Kidney epithelial cell (primary cell): ENCODE results near the gene CR1L. TPM values are rescaled to one million over a fixed set of nuclear protein-coding genes. Genes with fewer than 3 reads are reported as not detected.
"Not testable (repeated sequence)": the region's sequence is repeated elsewhere in the genome, so short reads cannot be mapped to it uniquely, and the experiment has no call there.

Experiments
- DNase-seq: peaks from one replicate; pipeline ENCODE4 v3.0.0-alpha.2; 2010; ENCODE audit warnings: low read depth
- H3K27me3 ChIP-seq: 2 replicates; pipeline ENCODE4 v1.6.0; 2011; ENCODE audit warnings: low read length; ENCODE audit not compliant: control insufficient read depth, insufficient read depth
- H3K36me3 ChIP-seq: 2 replicates; pipeline ENCODE4 v1.5.1; 2011; ENCODE audit warnings: low read length; ENCODE audit not compliant: control insufficient read depth, insufficient read depth
- H3K4me3 ChIP-seq: 2 replicates; pipeline ENCODE4 v1.5.1; 2011; ENCODE audit warnings: low read depth, mild to moderate bottlenecking, control low read depth, low read length
- CTCF ChIP-seq: IDR thresholded peaks from 2 replicates; pipeline ENCODE4 v1.5.1; 2011; ENCODE audit warnings: mild to moderate bottlenecking, moderate library complexity, low read length, control low read depth, inconsistent platforms; ENCODE audit not compliant: insufficient read depth, poor library complexity, severe bottlenecking
- total RNA-seq: library from RNA; depleted of rRNA; stranded (reverse); fragments of >200 nt; gene quantifications from 2 replicates; pipeline ENCODE4 v1.2.3, GENCODE V29; 2015

CR1L gene
- total RNA-seq, 1 donor from 2014 or later, result not detected

GRCh38 chr1:207748737-207749528, 104.0 kb downstream of the CR1L start:
- Histone ChIP-seq H3K36me3 (no peaks in the 10 kb centered on the region), H3K27me3 (no peaks in the 10 kb centered on the region), H3K4me3 (no peak overlapping the region)
- DNase-seq, result no peak
- TF ChIP-seq CTCF, result no peak

DNA sequence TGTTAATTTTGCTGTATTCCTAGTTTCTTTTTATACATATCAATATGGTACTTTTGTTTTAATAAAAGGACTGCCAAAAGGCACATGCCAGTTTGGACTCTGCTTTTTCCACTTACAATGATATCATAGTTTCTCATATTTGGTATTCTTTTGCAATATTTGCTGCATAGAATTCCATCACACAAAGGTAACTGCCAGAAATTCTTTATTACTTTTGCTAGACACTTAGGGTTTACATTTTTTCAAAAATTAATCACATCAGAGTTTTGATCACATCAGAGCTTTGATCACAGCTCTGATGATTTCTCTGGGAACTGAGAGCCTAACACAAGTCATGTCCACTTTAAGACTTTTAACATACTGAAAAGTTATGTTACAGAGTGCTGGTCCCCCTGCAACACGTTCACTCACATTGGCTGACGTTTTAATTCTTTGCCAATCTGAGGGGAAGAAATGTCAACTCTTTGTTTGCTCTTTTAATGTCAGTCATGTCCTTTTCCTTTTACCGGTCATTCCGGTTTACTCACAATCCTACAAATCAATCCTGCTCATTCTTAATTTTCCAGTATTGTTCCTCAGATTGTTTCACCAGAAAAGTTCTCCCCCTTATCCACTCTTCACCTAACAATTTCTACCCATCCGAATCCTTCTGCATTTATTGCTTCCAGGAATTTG, 105.8 kb downstream of the CR1L start:
- TF ChIP-seq CTCF, result no peak
- Histone ChIP-seq H3K27me3 (no peaks in the 10 kb centered on the region), H3K36me3 (no peaks in the 10 kb centered on the region), H3K4me3 (peak overlapping the region; percentile 91)
- DNase-seq, result no peak

GRCh38 chr1:207751463-207751789, 106.5 kb downstream of the CR1L start:
- H3K36me3 ChIP-seq, H3K27me3 ChIP-seq, DNase-seq: not testable (repeated sequence)
- peak overlapping the region; percentile 91 for H3K4me3 ChIP-seq

GRCh38 chr1:207751790-207752455, 107.0 kb downstream of the CR1L start, which contains the start of gene CD46:
Gene CD46, plus strand, starts transcription at chr1:207752054. Its CDS starts 159 bp downstream, at chr1:207752213.
- peak; percentile 90 for DNase-seq
- Histone ChIP-seq H3K4me3 (peak within 1 kb of the TSS; percentile 91), H3K27me3 (no peaks in the 10 kb centered on the region), H3K36me3 (no peaks in the 10 kb centered on the region)
- no peak for TF ChIP-seq CTCF

DNA sequence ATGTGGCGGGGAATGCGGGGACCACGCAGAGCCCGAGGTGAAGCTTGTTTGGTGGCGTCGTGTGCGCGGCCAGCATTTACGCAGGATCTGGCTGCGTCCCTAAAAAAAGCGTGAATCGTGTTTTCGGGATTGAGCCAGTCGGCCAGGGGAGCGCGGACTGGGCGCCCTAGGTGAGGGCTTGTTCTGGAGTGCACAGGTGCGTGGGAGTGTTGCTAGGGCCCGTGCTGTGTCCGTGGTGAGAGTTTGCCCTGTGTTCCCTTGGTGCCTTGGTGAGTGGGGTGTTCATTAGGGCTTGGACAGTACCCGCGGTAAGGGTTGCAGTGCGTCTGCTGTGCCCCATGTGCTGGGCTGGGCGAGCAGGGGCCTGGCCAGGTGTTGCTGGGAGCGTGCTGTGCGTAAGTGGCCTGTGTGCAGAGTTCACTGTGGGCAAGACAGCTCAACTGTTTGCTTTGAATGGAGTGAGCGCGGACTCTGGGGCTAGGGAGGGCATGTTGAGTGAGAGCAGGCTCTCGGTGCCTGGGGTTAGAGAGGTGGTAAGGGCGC, 107.6 kb downstream of the CR1L start:
- Histone ChIP-seq H3K27me3 (no peaks in the 10 kb centered on the region), H3K4me3 (peak overlapping the region; percentile 91), H3K36me3 (no peaks in the 10 kb centered on the region)
- DNase-seq, result no peak
- no peak for TF ChIP-seq CTCF

DNA sequence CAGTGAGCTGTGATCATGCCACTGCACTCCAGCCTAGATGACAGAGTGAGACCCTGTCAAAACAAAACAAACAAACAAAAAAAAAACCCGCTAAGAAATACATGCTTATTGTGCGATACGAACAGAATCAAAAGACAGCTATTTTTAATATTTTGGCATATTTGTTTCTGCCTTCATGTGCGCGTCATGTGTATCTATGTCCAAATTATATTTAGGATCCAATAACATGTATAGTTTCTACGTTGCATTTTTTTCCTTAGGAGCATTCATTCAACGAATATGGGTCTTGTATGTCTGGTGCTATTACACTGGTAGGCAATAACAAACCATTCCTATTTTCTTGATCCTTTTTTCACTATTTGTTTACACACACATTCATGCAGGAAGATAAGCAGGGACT, 108.7 kb downstream of the CR1L start:
- no peak for DNase-seq
- no peaks in the 10 kb centered on the region for H3K36me3 ChIP-seq
- H3K27me3 ChIP-seq, result no peaks in the 10 kb centered on the region
- H3K4me3 ChIP-seq, result peak overlapping the region; percentile 91
- TF ChIP-seq CTCF, result no peak
